Right ventricle myocardium inferior (tissue), 1 donor: ENCODE measurements around the gene PITPNM3. TPM values are rescaled to one million over a fixed set of nuclear protein-coding genes. Genes with fewer than 3 reads are reported as not detected.
A peak's percentile ranks its signal among the peaks of the same experiment; 100 is the strongest.

Source experiments
- ATAC-seq: fragments of 200-7000 bp; cut with Tn5 transposase; one replicate; pipeline ENCODE4 v1.9.1; 2020; ENCODE audit warnings: mild to moderate bottlenecking, moderate library complexity
- DNase-seq: peaks from one replicate; pipeline ENCODE4 v3.0.0; 2021; ENCODE audit errors: missing footprints
- intact Hi-C: fragments of 100-400 bp; cut with DNase I; formaldehyde crosslinking; loops from one replicate; pipeline ENCODE4 v1.11.0; 2022
- total RNA-seq: library from RNA; stranded (reverse); fragmentation: NEBNext Ultra II Directional; extraction: Animal tissue kit (Norgen Biotek cat#: 25700); gene quantifications from one replicate; pipeline ENCODE4 v1.2.1, GENCODE V29; 2021
- donor health status: DM: no; HTN: yes; CAD: no; lungs with severe emphysema.

Gene PITPNM3
- total RNA-seq, 1 donor from 2014 or later: 0.46 TPM

GRCh38 chr17:6458460-6458950 is 97.8 kb downstream of the PITPNM3 start:
- DNase-seq (peak; percentile 57), ATAC-seq (no peak)
- intact Hi-C loops: no loop called here

GRCh38 chr17:6457688-6458459 is 98.5 kb downstream of the PITPNM3 start:
- no peak for ATAC-seq
- intact Hi-C loops: no loop called here

GRCh38 chr17:6456914-6457687 is 99.3 kb downstream of the PITPNM3 start:
- DNase-seq (peak; percentile 63), ATAC-seq (no peak)

More at GRCh38 chr17:6457688-6458459, 98.5 kb downstream of the PITPNM3 start:
- peak; percentile 39 for DNase-seq

GRCh38 chr17:6456321-6456720 is 100.0 kb downstream of the PITPNM3 start:
- DNase-seq (peak; percentile 30), ATAC-seq (no peak)
- intact Hi-C loops: no loop called here

More at GRCh38 chr17:6456914-6457687, 99.3 kb downstream of the PITPNM3 start:
- intact Hi-C loops: no loop called here

GRCh38 chr17:6455321-6455705 is 101.0 kb downstream of the PITPNM3 start:
- DNase-seq (peak; percentile 65), ATAC-seq (peak; percentile 24)
- intact Hi-C loops: no loop called here

- DNase-seq: peak; percentile 45
- intact Hi-C loops: no loop called here
- ATAC-seq: no peak
Measured at GRCh38 chr17:6454495-6455320, 101.6 kb downstream of the PITPNM3 start.

GRCh38 chr17:6453279-6454024 is 102.9 kb downstream of the PITPNM3 start:
- ATAC-seq (no peak), DNase-seq (peak; percentile 55)
- intact Hi-C loops: no loop called here

GRCh38 chr17:6452471-6453266 is 103.7 kb downstream of the PITPNM3 start:
- no peak for ATAC-seq
- intact Hi-C loops: no loop called here

GRCh38 chr17:6450926-6451832 is 105.2 kb downstream of the PITPNM3 start:
- intact Hi-C loops: no loop called here
- peak; percentile 4 for DNase-seq

More at GRCh38 chr17:6452471-6453266, 103.7 kb downstream of the PITPNM3 start:
- DNase-seq: no peak

GRCh38 chr17:6449307-6449706 is 107.0 kb downstream of the PITPNM3 start:
- ATAC-seq (no peak), DNase-seq (no peak)
- intact Hi-C loops: no loop called here

More at GRCh38 chr17:6450926-6451832, 105.2 kb downstream of the PITPNM3 start:
- ATAC-seq: no peak

- DNase-seq (peak; percentile 33), ATAC-seq (no peak)
- intact Hi-C loops: no loop called here
Measured at GRCh38 chr17:6448473-6448872, 107.9 kb downstream of the PITPNM3 start.

- ATAC-seq: no peak
- intact Hi-C loops: no loop called here
- DNase-seq: peak; percentile 28
Measured at GRCh38 chr17:6446516-6447100, 109.7 kb downstream of the PITPNM3 start.

GRCh38 chr17:6444571-6445335 is 111.6 kb downstream of the PITPNM3 start:
- DNase-seq (no peak), ATAC-seq (no peak)
- intact Hi-C loops: no loop called here

- intact Hi-C loops: no loop called here
- ATAC-seq: peak; percentile 98
- DNase-seq: peak; percentile 97
Measured at GRCh38 chr17:6443692-6444570, 112.4 kb downstream of the PITPNM3 start, which contains the start of gene PIMREG. TSS of gene PIMREG (plus strand) at chr17:6444455. CDS start at chr17:6445111, 656 bp downstream.
